Stimulated activated CD4-positive, alpha-beta T cell treated with anti-CD3 and anti-CD28 coated beads, Interleukin-1b, Interleukin-23, amount 100 ng/mL, for 4 hours (primary cell): ENCODE data around the gene LDB3.

Source experiments
- DNase-seq, 2 donors: peaks; one replicate each; pipeline ENCODE4 v3.0.0-alpha.2; 2020; ENCODE audit warnings: low read depth in 2 of 2

Gene LDB3

GRCh38 chr10:86686972-86687371, 18.7 kb downstream of the LDB3 start:
- DNase-seq = no peak

GRCh38 chr10:86687750-86688149, 19.4 kb downstream of the LDB3 start:
- no peak for DNase-seq

DNA sequence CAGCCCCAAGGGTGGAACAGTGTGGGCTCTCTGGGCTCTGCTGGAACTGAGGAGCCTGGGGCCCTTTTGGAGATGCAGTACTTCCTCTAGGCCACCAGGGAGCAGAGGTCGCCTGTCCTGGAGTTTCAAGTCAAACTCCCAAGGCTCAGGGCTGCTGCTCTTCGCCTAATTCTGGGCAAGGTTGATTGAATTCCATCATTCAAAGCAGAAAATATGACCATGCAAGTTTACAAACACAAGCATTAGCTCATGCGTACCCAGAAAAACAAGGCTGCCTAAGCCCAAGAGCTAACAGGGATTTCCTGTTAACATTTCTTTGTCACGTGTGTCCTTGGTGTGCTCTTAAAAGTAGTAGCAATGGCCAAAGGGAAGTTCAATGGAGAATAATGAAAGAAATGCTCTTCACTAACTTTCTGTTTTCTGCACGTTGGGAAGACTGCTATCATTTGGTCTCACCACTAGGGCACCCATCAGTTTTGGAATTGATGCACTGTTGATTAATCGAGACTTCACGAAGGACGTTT, 20.1 kb downstream of the LDB3 start:
- DNase-seq = peak; percentile 13 to 35

DNA sequence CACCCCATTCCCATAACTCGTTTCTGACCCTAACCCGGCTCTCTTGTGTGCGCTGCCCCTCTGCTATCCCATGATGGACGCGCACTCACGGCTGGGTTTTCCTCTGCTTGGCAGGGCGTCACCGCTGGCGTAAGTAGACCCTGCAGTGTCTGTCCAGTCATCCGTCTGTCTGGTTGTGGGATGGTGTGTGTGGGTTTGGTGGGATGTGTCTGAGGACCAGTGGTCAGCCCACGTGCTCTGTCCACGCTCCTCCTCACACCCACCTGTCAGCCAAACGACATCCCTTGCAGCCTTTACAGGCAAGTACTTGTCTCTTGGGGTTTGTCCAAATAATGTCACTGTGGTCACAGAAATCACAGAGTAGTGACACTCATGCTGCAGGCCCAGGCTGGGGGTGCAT, 20.8 kb downstream of the LDB3 start:
- DNase-seq = no peak

DNA sequence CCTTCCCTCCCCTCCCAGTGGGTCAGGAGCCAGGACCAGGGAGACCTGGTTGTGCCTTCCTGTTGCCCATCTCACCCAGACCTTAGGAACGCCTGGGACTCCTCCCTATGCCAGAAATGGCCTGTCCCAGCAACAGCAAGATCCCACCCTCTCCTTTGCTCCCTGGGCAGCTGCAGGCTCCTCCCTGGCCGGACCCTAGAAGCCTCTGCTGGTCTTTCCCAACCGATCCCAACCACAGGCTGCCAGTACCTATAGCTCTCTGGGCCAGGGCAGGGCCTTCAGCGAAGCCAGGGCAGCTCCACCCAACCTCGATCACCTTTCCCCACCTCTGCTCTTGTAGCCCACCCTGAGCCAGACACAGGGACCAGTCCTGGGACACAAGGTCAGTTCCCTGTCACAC, 21.9 kb downstream of the LDB3 start:
- DNase-seq = no peak

DNA sequence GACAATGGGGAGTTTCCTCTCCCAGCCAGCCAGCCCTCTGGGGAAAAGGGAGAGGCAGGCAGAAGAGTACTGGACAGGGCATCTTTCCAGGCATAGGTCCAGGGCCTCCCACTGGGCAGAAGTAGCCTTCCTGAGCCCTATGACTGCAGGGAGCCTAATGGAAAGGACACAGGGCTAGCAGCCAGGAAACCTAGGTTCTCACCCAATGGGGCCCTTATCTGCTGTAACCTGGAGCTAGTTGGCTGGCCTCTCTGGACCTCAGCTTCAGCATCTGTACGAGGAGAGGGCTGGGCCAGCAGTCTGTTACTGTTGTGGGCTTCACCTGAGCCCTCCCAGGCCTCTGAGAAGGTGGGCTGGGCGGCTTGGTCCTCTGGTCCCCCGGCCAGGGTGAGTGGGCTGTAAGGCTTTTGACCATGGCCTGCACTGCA, 22.4 kb downstream of the LDB3 start:
- no peak for DNase-seq

DNA sequence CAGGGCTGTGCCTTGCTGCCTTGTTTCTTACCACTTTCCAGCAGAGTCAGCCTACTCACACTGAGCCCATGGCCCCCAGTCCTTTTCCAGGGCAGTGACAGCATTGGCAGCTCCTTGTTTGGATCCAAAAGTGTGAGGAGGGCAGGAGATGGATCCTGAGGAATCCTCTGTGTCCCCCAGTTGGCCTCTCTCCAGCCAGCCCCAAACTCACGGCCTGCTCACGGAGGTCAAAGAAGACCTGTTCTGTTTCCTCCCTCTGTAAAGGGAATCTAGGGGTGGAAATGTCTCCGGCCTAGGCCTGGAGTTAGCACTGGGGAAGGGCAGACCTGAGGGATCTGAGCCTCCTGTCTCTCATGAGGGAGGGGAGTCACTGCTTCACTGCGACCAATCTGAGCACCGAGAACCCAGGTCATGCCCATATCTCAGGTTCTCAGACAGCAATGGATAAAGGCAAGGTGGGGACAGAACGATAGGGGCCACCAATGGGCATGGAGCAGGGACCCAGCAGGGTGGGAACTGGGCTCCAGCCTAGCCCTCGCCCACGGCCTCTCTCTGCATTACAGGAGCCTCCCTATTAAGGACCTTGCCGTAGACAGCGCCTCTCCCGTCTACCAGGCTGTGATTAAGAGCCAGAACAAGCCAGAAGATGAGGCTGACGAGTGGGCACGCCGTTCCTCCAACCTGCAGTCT, 23.2 kb downstream of the LDB3 start:
- no peak for DNase-seq

DNA sequence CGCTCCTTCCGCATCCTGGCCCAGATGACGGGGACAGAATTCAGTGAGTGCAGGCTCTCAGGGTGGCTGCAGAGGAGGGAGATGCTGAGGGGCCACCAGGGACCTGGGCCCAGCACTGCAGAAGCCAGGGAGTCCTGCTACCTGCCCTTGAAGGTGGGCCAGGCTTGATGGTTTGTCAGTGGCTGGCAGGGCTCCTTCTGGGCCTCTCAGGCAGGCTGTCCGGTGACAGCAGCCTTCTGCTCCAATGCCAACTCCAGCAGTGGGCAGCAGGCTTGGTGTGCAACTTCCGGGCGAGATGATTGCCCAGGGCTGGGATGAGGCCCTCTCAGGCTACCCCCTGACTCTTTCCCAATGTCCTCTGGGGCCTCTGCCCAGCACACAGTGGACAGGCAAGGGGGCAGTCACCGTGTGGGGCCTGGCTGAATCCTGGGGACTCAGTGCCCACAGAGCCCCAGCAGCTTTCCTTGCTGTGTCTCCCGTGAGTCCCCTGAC, 23.8 kb downstream of the LDB3 start:
- no peak for DNase-seq

- DNase-seq = no peak
Observed at GRCh38 chr10:86692664-86693063, 24.4 kb downstream of the LDB3 start.

DNA sequence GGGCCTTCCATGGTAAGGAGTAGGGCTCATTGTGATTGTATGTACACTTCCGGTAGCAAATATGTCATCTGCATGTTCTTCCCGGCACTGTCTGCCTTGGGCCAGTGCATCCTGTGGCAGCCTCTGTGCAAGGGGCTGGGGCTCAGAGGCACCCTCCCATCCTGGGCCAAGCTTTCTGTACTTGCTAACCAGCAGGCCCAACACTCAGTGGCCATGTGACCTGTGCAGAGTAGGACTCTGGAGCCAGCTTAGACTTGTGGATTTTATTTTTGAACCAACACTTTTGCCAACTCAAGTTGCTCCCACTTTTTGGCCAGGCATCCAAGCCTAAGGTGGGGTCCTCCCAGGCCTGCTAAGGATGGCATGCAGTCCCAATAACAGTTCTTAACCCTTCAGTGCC, 25.0 kb downstream of the LDB3 start:
- DNase-seq = no peak

DNA sequence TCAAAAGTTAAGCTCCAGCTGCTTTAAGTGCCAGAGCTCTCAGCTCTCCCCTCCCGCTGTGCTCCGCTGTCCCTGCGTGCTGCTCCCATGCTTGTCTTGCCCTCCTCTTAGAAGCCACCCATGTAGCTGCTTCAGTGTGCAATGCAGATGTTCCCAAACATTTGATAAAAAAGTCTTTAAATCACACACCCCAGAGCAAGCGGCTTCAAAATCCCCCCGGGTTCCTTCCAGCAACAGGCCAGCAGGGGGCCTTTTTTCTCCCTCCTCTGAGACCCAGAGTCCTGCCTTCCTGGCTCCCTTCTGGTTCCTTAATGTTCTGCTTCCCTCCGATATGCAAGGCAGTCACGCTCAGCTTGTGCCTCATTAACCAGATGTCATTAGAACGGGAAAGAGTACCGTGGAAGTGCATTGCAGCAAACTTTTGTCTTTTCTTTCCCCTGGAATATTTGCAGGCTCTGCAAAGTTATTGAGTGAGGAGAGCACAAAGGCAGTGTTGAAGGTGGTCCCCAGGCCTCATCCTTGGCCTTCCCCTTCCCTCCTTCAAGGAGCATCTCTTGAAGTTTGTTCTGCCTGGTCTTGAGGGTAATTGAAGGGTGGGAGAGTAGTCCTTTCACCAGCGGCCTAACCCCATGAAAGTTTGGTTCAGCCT, 25.5 kb downstream of the LDB3 start:
- peak in 1 of 2 donors; percentile 22 for DNase-seq

DNA sequence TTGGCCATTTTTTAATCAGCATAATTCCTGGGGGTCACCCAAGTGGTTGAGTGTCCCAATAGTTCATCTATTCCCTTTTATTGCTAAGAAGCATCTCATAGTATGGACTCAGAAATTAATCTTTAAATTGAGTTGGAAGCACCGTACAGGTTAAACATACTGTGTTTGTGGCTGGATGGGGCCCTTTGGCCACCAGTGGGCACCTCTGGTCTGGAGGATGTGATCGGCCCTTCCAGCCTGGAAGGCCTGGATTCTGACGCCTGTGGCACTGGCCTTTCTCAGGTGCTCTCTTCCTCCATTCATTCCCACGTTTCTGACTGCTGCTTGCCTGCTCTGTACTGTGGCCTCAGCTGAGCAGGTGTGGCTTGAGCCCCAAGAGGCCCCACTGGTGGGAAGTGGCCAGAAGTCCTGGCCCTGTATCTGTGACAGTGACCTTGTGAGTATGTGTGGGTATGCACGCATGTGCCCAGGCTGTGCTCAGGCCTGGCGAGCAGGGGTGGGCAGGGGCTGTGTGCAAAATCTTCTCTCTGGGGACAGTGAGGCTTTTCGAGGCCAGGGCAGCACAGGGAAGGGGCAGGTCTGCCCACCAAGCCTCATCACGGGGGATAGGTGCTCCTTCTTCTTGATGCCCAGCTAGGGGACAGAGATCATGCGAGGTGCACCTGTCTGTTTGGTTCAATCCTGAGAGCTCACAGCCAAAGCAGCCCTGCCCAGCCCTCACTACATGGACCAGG, 30.1 kb downstream of the LDB3 start:
- no peak for DNase-seq

DNA sequence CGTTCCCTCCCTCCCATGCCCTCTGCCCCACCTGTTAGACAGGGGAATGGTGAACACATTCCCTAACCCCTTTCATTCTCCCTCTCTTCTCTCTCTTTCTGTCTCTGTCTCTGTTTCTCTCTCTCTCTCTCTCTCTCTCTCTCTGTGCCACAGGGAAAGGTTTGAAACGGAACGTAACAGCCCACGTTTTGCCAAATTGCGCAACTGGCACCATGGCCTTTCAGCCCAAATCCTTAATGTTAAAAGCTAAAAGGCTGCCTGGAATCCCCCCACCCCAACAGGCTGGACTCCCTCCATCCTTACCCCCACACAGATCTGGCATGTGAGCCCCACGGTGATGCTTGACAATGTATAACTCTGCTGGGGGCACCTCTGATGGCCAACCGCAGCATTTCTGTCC, 30.8 kb downstream of the LDB3 start:
- DNase-seq = no peak

- DNase-seq = no peak
Observed at GRCh38 chr10:86699541-86699940, 31.2 kb downstream of the LDB3 start.

GRCh38 chr10:86699991-86700840, 31.9 kb downstream of the LDB3 start:
- no peak for DNase-seq

DNA sequence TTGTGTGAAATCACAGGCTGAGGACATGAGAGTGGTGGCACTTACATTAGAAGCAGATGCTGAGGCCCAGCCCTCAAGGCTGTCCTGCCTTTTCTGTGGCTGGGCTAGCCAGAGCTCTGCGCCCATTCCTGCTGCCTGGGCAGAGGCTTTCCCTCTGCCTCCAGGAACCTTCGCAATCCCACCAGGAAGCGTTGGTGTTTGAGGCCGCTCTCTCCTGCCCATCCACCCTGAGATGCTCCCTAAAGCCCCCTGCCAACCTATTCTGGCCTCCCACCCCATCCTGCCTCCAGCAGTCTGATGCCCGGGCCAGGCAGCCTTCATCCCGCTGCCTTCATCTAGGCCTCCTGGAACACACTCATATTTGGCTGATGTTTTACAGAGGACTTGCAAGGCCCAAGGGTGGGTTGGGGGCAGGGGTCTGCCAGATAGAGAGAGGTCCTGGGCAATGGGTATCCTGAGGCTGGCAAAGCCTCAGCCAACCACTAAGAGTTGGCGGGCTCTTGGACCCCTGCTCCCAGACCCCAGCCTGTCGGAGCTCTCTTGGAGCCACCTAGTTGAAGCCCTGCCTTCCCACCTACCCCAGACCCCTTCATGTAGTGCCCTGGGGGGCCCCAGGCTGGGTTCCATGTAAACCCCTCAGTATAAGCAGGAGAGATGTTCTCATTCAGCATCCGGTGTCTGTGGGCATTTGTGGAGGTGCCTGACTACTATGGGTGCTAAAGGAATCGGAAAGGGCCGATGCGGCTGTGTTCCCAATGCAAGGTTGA, 32.7 kb downstream of the LDB3 start:
- DNase-seq = no peak

GRCh38 chr10:86703176-86703575, 34.9 kb downstream of the LDB3 start:
- no peak for DNase-seq

GRCh38 chr10:86705139-86705538, 36.8 kb downstream of the LDB3 start:
- DNase-seq = no peak

DNA sequence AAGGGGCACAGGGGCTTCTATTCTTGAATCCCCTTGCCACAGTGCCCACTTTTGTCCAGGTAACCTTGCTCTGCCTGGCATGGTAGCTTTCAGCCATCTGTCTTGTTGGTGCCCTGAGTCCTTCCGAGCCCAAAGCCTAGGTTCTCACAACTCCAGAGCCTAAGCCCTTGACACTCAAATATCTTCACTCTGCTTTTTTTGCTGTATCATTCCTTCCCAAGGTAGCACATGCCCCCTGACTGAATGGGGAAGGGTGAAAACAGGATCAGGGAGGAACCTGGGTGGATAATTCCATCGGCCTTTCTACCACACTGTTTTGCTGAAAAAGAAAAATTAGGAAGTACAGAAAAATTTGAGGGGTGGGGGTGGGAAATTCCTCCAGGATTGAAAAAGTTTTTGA, 37.6 kb downstream of the LDB3 start:
- no peak for DNase-seq

DNA sequence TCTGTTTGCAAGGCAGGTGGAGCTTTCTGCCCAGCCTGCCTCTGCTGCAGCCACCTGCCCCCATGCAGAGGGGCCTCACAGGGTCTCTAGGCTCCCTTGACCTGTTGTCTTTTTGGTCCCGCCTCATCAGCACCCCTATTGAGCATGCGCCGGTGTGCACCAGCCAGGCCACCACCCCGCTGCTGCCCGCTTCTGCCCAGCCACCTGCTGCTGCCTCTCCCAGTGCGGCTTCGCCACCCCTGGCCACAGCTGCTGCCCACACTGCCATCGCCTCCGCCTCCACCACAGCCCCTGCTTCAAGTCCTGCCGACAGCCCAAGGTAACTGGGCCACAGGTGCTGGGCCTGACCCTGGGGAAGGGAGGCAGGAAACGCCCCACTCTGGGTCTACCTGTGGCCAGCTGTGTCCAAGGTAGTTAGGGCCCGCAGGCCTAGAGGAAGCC, 38.1 kb downstream of the LDB3 start:
- DNase-seq = no peak

DNA sequence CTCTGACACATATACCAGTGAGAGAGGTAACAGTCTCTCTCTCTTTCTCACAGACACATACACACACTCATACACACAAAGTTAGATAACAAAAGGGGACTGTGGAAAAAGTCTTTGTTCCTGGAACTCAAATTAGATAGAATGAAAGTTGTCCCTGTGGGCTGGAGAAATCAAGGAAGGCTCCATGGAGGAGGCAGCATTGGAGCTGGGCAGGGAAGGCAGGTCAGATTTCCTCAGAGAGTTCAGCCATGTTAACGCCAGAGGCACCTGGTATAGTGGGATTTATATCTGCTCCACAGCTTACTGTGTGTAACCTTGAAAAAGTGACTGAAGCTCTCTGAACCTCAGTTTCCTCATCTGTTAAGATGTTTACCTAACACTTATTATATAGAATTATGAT, 38.7 kb downstream of the LDB3 start:
- no peak for DNase-seq
